Measurements from ENCODE around the gene IQCK. TPM values are rescaled to one million over a fixed set of nuclear protein-coding genes. Genes with fewer than 3 reads are reported as not detected.
"Not testable (repeated sequence)": the region's sequence is repeated elsewhere in the genome, so short reads cannot be mapped to it uniquely, and the experiment has no call there.

IQCK gene
- total RNA-seq, 2 donors from 2014 or later = 26.0 to 42.2 TPM

- Histone ChIP-seq H3K9me3 (no peaks in the 10 kb centered on the region), H3K4me1 (replicated peaks) (no peaks in the 10 kb centered on the region), H3K27me3 (replicated peaks; ENCODE audit: insufficient read depth) (no peaks in the 10 kb centered on the region), H3K27ac (no peak overlapping the region), H3K36me3 (peaks cover 0 to 4% of the 10 kb centered on the region in 2 donors), H3K4me3 (no peak overlapping the region)
- WGBS = 85% methylated on average over 7 of the region's 7 CpGs
- TF ChIP-seq POLR2AphosphoS5 (IDR thresholded peaks at IDR 0.05) (no peak), CTCF (IDR thresholded peaks at IDR 0.05) (no peak), POLR2A (IDR thresholded peaks at IDR 0.05) (no peak)
- intact Hi-C loops (cut with DNase I) = no loop called here
- no peak for DNase-seq (ENCODE audit: low spot score)
These were observed 39.3 kb upstream of the IQCK start for GRCh38 chr16:19678804-19679203.

GRCh38 chr16:19679281-19679680 lies 38.8 kb upstream of the IQCK start:
- 96% methylated on average over 6 of the region's 6 CpGs for WGBS
- intact Hi-C loops (cut with DNase I); H3K4me1 ChIP-seq (replicated peaks); H3K27me3 ChIP-seq (replicated peaks; ENCODE audit: insufficient read depth); H3K9me3 ChIP-seq; H3K4me3 ChIP-seq; H3K27ac ChIP-seq; H3K36me3 ChIP-seq; DNase-seq (ENCODE audit: low spot score): not testable (repeated sequence)

- no peaks in the 10 kb centered on the region for H3K4me1 ChIP-seq (replicated peaks)
- intact Hi-C loops (cut with DNase I) = no loop called here
- WGBS = 60% methylated on average over 6 of the region's 6 CpGs
- DNase-seq (ENCODE audit: low spot score) = no peak
- no peaks in the 10 kb centered on the region for H3K9me3 ChIP-seq
- TF ChIP-seq CTCF (IDR thresholded peaks at IDR 0.05) (peak in 1 of 4 experiments; percentile 16), POLR2AphosphoS5 (IDR thresholded peaks at IDR 0.05) (no peak)
- no peak overlapping the region for H3K4me3 ChIP-seq
- no peak overlapping the region for H3K27ac ChIP-seq
- H3K27me3 ChIP-seq (replicated peaks; ENCODE audit: insufficient read depth) = no peaks in the 10 kb centered on the region
- H3K36me3 ChIP-seq = peaks cover 0 to 4% of the 10 kb centered on the region in 2 donors
These were observed 37.2 kb upstream of the IQCK start for GRCh38 chr16:19680881-19681340.

- H3K27ac ChIP-seq = no peak overlapping the region
- no peak for TF ChIP-seq POLR2A (IDR thresholded peaks at IDR 0.05)
- TF ChIP-seq POLR2AphosphoS5 (IDR thresholded peaks at IDR 0.05) = no peak
- no peak for TF ChIP-seq CTCF (IDR thresholded peaks at IDR 0.05)
- no peak overlapping the region for H3K4me3 ChIP-seq
- intact Hi-C loops (cut with DNase I) = no loop called here
- WGBS = 72% methylated on average over 12 of the region's 12 CpGs
- H3K36me3 ChIP-seq = peaks cover 0 to 4% of the 10 kb centered on the region in 2 donors
- DNase-seq (ENCODE audit: low spot score) = no peak
- no peaks in the 10 kb centered on the region for H3K9me3 ChIP-seq
- no peaks in the 10 kb centered on the region for H3K4me1 ChIP-seq (replicated peaks)
- no peaks in the 10 kb centered on the region for H3K27me3 ChIP-seq (replicated peaks; ENCODE audit: insufficient read depth)
These were observed 36.4 kb upstream of the IQCK start for GRCh38 chr16:19681637-19682036.

GRCh38 chr16:19683453-19684236 lies 34.4 kb upstream of the IQCK start:
- Histone ChIP-seq H3K27me3 (replicated peaks; ENCODE audit: insufficient read depth) (no peaks in the 10 kb centered on the region), H3K27ac (no peak overlapping the region), H3K4me1 (replicated peaks) (no peaks in the 10 kb centered on the region), H3K9me3 (no peaks in the 10 kb centered on the region), H3K4me3 (no peak overlapping the region), H3K36me3 (peaks cover 0 to 4% of the 10 kb centered on the region in 2 donors)
- WGBS = 92% methylated on average over 6 of the region's 6 CpGs
- TF ChIP-seq POLR2A (IDR thresholded peaks at IDR 0.05) = no peak
- TF ChIP-seq POLR2AphosphoS5 (IDR thresholded peaks at IDR 0.05) = no peak
- TF ChIP-seq CTCF (IDR thresholded peaks at IDR 0.05) = no peak
- DNase-seq (ENCODE audit: low spot score) = no peak
- intact Hi-C loops (cut with DNase I) = no loop called here
